Neural progenitor cell (in vitro differentiated cells): Measurements from ENCODE around the gene IFI27L1.

ENCODE experiments used
- EZH2 ChIP-seq: fragments of 200-600 bp; sonication (generic); IDR thresholded peaks from 2 replicates; pipeline ENCODE4 v1.6.1; 2017; ENCODE audit warnings: antibody characterized with exemption, mild to moderate bottlenecking, moderate library complexity
- TF ChIP-seq, protein P1 (sequence below): fragments of 200-600 bp; sonication (generic); IDR thresholded peaks from 2 replicates; pipeline ENCODE4 v1.5.1; 2017; ENCODE audit warnings: antibody characterized with exemption, mild to moderate bottlenecking

DNA sequence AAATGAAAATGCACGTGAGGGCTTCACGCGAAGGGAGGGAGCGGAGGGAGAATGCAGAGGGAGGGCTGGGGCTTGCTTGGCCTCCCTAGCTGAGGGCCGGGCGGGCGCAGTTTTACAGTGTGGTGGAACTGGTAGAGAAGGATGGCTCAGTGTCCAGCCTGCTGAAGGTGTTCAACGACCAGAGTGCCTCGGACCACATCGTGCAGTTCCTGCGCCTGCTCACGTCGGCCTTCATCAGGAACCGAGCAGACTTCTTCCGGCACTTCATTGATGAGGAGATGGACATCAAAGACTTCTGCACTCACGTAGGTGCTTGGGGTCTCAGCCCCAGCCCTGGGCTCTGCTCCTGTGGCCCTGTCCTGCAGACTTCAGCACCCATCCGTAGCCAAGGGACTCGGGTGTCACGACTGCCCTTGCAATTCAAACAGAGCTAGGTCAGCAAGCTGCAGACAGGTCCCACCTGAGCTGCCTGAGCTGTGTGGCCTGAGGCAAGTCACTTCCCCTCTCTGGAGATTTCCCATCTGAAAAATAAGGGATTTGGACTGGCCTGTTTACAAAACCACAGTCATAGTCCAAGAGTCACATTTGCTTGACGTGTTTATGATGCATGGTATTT, 36.5 kb upstream of the IFI27L1 start:
- TF ChIP-seq, protein P1, sequence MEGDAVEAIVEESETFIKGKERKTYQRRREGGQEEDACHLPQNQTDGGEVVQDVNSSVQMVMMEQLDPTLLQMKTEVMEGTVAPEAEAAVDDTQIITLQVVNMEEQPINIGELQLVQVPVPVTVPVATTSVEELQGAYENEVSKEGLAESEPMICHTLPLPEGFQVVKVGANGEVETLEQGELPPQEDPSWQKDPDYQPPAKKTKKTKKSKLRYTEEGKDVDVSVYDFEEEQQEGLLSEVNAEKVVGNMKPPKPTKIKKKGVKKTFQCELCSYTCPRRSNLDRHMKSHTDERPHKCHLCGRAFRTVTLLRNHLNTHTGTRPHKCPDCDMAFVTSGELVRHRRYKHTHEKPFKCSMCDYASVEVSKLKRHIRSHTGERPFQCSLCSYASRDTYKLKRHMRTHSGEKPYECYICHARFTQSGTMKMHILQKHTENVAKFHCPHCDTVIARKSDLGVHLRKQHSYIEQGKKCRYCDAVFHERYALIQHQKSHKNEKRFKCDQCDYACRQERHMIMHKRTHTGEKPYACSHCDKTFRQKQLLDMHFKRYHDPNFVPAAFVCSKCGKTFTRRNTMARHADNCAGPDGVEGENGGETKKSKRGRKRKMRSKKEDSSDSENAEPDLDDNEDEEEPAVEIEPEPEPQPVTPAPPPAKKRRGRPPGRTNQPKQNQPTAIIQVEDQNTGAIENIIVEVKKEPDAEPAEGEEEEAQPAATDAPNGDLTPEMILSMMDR, result no peak
- no peak for TF ChIP-seq EZH2
